T-helper 2 cell treated with Interferon-gamma antibody and Interleukin-4, amounts not matched to agents 5 μg/mL and 100 μg/mL, for 36 hours (primary cell): ENCODE measurements around the gene GATAD2B.

Source experiments
- DNase-seq: peaks from one replicate; pipeline ENCODE4 v3.0.0; 2021; ENCODE audit warnings: low spot score
- H3K27ac Mint-ChIP-seq: one replicate; pipeline ENCODE4 v1.8.0; 2021; ENCODE audit warnings: mild to moderate bottlenecking, mixed read lengths
- H3K27me3 Mint-ChIP-seq: one replicate; pipeline ENCODE4 v1.8.0; 2021; ENCODE audit warnings: low read depth, mixed read lengths
- H3K36me3 Mint-ChIP-seq: one replicate; pipeline ENCODE4 v1.8.0; 2021; ENCODE audit warnings: low read depth, mixed read lengths
- H3K4me1 Mint-ChIP-seq: one replicate; pipeline ENCODE4 v1.8.0; 2021; ENCODE audit warnings: low read depth, mixed read lengths
- H3K4me3 Mint-ChIP-seq: one replicate; pipeline ENCODE4 v1.8.0; 2022; ENCODE audit warnings: mild to moderate bottlenecking, moderate library complexity, mixed read lengths
- H3K9me3 Mint-ChIP-seq: one replicate; pipeline ENCODE4 v1.8.0; 2021; ENCODE audit warnings: mixed read lengths

The GATAD2B gene

GRCh38 chr1:153958961-153959260, 36.1 kb upstream of the GATAD2B start:
- Mint-ChIP-seq H3K4me3 (peak overlapping the region; percentile 99), H3K9me3 (no peaks in the 10 kb centered on the region), H3K4me1 (peaks cover 48% of the 10 kb centered on the region), H3K36me3 (peaks cover 25% of the 10 kb centered on the region), H3K27me3 (no peaks in the 10 kb centered on the region), H3K27ac (peak overlapping the region; percentile 95)
- DNase-seq, result no peak

- peak; percentile 98 for DNase-seq
- Mint-ChIP-seq H3K27ac (peak within 1 kb of the TSS; percentile 95), H3K9me3 (no peaks in the 10 kb centered on the region), H3K27me3 (no peaks in the 10 kb centered on the region), H3K36me3 (peaks cover 27% of the 10 kb centered on the region), H3K4me1 (peaks cover 44% of the 10 kb centered on the region), H3K4me3 (peak within 1 kb of the TSS; percentile 99)
Observed at GRCh38 chr1:153958111-153958960, 35.6 kb upstream of the GATAD2B start, which contains the start of gene CRTC2. Gene CRTC2, minus strand, starts transcription at chr1:153958612. Its CDS starts 115 bp downstream, at chr1:153958497.

GRCh38 chr1:153957744-153958110, 35.0 kb upstream of the GATAD2B start:
- Mint-ChIP-seq H3K36me3 (peaks cover 30% of the 10 kb centered on the region), H3K4me1 (peaks cover 44% of the 10 kb centered on the region), H3K4me3 (peak overlapping the region; percentile 99), H3K27ac (peak overlapping the region; percentile 95), H3K27me3 (no peaks in the 10 kb centered on the region), H3K9me3 (no peaks in the 10 kb centered on the region)
- DNase-seq, result peak; percentile 53

- Mint-ChIP-seq H3K36me3 (peaks cover 31% of the 10 kb centered on the region), H3K4me1 (peaks cover 40% of the 10 kb centered on the region), H3K27me3 (no peaks in the 10 kb centered on the region), H3K27ac (peak overlapping the region; percentile 95), H3K9me3 (no peaks in the 10 kb centered on the region), H3K4me3 (peak overlapping the region; percentile 99)
- DNase-seq, result no peak
Observed at GRCh38 chr1:153956997-153957715, 34.4 kb upstream of the GATAD2B start.

GRCh38 chr1:153954826-153955225, 32.1 kb upstream of the GATAD2B start:
- Mint-ChIP-seq H3K36me3 (peaks cover 46% of the 10 kb centered on the region), H3K4me3 (no peak overlapping the region), H3K9me3 (no peaks in the 10 kb centered on the region), H3K27ac (no peak overlapping the region), H3K4me1 (peaks cover 37% of the 10 kb centered on the region), H3K27me3 (no peaks in the 10 kb centered on the region)
- DNase-seq, result no peak

- DNase-seq, result no peak
- Mint-ChIP-seq H3K27me3 (no peaks in the 10 kb centered on the region), H3K4me1 (peaks cover 32% of the 10 kb centered on the region), H3K4me3 (no peak overlapping the region), H3K36me3 (peaks cover 50% of the 10 kb centered on the region), H3K27ac (peak overlapping the region; percentile 9), H3K9me3 (no peaks in the 10 kb centered on the region)
Observed at GRCh38 chr1:153953859-153954365, 31.1 kb upstream of the GATAD2B start.

GRCh38 chr1:153951801-153952200, 29.0 kb upstream of the GATAD2B start:
- Mint-ChIP-seq H3K27ac (no peak overlapping the region), H3K4me3 (no peak overlapping the region), H3K9me3 (no peaks in the 10 kb centered on the region), H3K27me3 (no peaks in the 10 kb centered on the region), H3K36me3 (peaks cover 60% of the 10 kb centered on the region), H3K4me1 (peaks cover 24% of the 10 kb centered on the region)
- no peak for DNase-seq

GRCh38 chr1:153951183-153951582, 28.4 kb upstream of the GATAD2B start:
- H3K9me3 Mint-ChIP-seq, result no peaks in the 10 kb centered on the region
- no peaks in the 10 kb centered on the region for H3K27me3 Mint-ChIP-seq
- DNase-seq, result no peak
- peak overlapping the region; percentile 1 for H3K27ac Mint-ChIP-seq
- H3K4me3 Mint-ChIP-seq, result no peak overlapping the region
- H3K4me1 Mint-ChIP-seq, result peaks cover 18% of the 10 kb centered on the region
- H3K36me3 Mint-ChIP-seq, result peaks cover 59% of the 10 kb centered on the region

GRCh38 chr1:153946622-153947241, 24.0 kb upstream of the GATAD2B start, which contains the start of gene DENND4B:
Gene DENND4B, minus strand, starts transcription at chr1:153946718. Its CDS starts 2,344 bp downstream, at chr1:153944374.
- Mint-ChIP-seq H3K9me3 (no peaks in the 10 kb centered on the region), H3K4me1 (peaks cover 14% of the 10 kb centered on the region), H3K27ac (peak within 1 kb of the TSS; percentile 97), H3K36me3 (peaks cover 67% of the 10 kb centered on the region), H3K27me3 (no peaks in the 10 kb centered on the region), H3K4me3 (peak within 1 kb of the TSS; percentile 94)
- peak; percentile 79 for DNase-seq

- no peaks in the 10 kb centered on the region for H3K9me3 Mint-ChIP-seq
- peak overlapping the region; percentile 97 for H3K27ac Mint-ChIP-seq
- peak overlapping the region; percentile 94 for H3K4me3 Mint-ChIP-seq
- H3K4me1 Mint-ChIP-seq, result peaks cover 13% of the 10 kb centered on the region
- peaks cover 65% of the 10 kb centered on the region for H3K36me3 Mint-ChIP-seq
- no peaks in the 10 kb centered on the region for H3K27me3 Mint-ChIP-seq
- DNase-seq, result peak; percentile 74
Observed at GRCh38 chr1:153945795-153946621, 23.2 kb upstream of the GATAD2B start.

- no peaks in the 10 kb centered on the region for H3K9me3 Mint-ChIP-seq
- H3K4me3 Mint-ChIP-seq, result peak overlapping the region; percentile 94
- H3K4me1 Mint-ChIP-seq, result peaks cover 11% of the 10 kb centered on the region
- peaks cover 62% of the 10 kb centered on the region for H3K36me3 Mint-ChIP-seq
- peak overlapping the region; percentile 97 for H3K27ac Mint-ChIP-seq
- peak; percentile 73 for DNase-seq
- no peaks in the 10 kb centered on the region for H3K27me3 Mint-ChIP-seq
Observed at GRCh38 chr1:153945131-153945794, 22.5 kb upstream of the GATAD2B start.

- H3K27ac Mint-ChIP-seq, result peak overlapping the region; percentile 97
- no peaks in the 10 kb centered on the region for H3K9me3 Mint-ChIP-seq
- no peak for DNase-seq
- peak overlapping the region; percentile 94 for H3K4me3 Mint-ChIP-seq
- H3K4me1 Mint-ChIP-seq, result peaks cover 11% of the 10 kb centered on the region
- H3K36me3 Mint-ChIP-seq, result peaks cover 62% of the 10 kb centered on the region
- H3K27me3 Mint-ChIP-seq, result no peaks in the 10 kb centered on the region
Observed at GRCh38 chr1:153944827-153945117, 22.0 kb upstream of the GATAD2B start.
